Loucy (cell line): ENCODE data around the gene PGF.

ENCODE experiments used
- CTCF ChIP-seq: fragments of 200-600 bp; sonication (generic); conservative IDR thresholded peaks from 2 replicates; pipeline ENCODE4 v1.5.1; 2014; ENCODE audit warnings: mild to moderate bottlenecking, antibody characterized with exemption, low read length
- EZH2phosphoT487 ChIP-seq: fragments of 200-600 bp; IDR thresholded peaks from 2 replicates; pipeline ENCODE4 v1.6.1; 2018; ENCODE audit warnings: antibody characterized with exemption, mild to moderate bottlenecking, moderate library complexity, borderline replicate concordance

GRCh38 chr14:74977901-74978385, 22.5 kb upstream of the PGF start:
- TF ChIP-seq CTCF (no peak), EZH2phosphoT487 (no peak)
